ENCODE results near the gene FEV.
A peak's percentile ranks its signal among the peaks of the same experiment; 100 is the strongest.

The FEV gene

DNA sequence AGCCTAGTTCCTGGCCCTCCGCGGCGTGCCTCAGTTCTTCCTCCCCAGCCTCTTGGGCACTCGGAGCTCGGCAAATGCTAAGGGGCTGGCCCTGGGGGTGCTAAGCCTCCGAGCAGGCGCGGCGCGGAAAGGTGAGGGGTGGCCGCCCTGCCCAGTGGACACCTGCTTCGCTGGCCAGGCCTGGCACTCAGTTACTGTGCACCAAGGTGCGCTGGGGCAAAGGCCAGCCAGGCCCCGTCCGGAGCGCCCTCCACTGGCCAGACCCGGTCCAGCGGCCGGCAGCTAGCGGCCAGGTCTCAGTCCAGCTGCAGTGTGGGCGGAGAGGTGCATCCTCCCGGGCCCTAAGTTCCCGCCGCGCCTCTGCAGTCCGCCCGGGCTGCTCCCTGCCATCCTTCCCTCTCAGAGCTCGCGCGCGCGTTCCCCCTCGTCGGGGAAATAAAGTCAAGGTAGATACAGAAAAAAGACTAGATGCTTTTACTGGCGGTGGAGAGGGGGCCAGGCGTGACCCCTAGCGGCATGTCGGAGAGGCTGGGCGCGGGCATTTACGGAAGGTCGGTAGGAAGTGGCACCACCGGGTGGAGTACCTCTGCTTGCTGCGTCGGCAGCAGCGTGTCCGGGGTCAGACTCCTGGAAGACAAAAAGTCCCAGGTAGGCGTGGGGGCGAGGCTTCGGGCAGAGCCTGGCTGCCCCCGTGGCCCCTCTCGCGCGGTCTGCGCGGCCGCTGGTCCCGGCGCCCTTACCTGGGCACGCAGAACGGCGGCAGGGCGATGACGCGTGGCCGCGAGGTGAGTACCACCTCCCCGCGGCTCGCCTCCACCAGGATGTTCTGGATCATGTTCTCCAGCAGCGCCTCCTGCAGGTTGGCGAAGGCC lies 17.6 kb upstream of the FEV start:
- peak overlapping the region; percentile 99 for H3K9ac ChIP-seq
- peak overlapping the region; percentile 22 for H3K4me3 ChIP-seq (ENCODE audit: low read depth, low read length)
- H3K4me2 ChIP-seq (ENCODE audit: low read length) = peak overlapping the region; percentile 63
- peak overlapping the region; percentile 70 for H2AFZ ChIP-seq
- H3K79me2 ChIP-seq = no peaks in the 10 kb centered on the region
- H3K4me1 ChIP-seq = peaks cover 23% of the 10 kb centered on the region
- TF ChIP-seq, protein P1, sequence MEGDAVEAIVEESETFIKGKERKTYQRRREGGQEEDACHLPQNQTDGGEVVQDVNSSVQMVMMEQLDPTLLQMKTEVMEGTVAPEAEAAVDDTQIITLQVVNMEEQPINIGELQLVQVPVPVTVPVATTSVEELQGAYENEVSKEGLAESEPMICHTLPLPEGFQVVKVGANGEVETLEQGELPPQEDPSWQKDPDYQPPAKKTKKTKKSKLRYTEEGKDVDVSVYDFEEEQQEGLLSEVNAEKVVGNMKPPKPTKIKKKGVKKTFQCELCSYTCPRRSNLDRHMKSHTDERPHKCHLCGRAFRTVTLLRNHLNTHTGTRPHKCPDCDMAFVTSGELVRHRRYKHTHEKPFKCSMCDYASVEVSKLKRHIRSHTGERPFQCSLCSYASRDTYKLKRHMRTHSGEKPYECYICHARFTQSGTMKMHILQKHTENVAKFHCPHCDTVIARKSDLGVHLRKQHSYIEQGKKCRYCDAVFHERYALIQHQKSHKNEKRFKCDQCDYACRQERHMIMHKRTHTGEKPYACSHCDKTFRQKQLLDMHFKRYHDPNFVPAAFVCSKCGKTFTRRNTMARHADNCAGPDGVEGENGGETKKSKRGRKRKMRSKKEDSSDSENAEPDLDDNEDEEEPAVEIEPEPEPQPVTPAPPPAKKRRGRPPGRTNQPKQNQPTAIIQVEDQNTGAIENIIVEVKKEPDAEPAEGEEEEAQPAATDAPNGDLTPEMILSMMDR (IDR thresholded peaks at IDR 0.05) = peak; percentile 84
- peaks cover 4% of the 10 kb centered on the region for H3K27me3 ChIP-seq (ENCODE audit: control insufficient read depth, insufficient read depth, low read length)
- H3K9me3 ChIP-seq (ENCODE audit: control insufficient read depth, low read length) = no peaks in the 10 kb centered on the region
- no peaks in the 10 kb centered on the region for H3K36me3 ChIP-seq (ENCODE audit: control insufficient read depth, insufficient read depth, low read length)
- peak overlapping the region; percentile 100 for H3K27ac ChIP-seq

DNA sequence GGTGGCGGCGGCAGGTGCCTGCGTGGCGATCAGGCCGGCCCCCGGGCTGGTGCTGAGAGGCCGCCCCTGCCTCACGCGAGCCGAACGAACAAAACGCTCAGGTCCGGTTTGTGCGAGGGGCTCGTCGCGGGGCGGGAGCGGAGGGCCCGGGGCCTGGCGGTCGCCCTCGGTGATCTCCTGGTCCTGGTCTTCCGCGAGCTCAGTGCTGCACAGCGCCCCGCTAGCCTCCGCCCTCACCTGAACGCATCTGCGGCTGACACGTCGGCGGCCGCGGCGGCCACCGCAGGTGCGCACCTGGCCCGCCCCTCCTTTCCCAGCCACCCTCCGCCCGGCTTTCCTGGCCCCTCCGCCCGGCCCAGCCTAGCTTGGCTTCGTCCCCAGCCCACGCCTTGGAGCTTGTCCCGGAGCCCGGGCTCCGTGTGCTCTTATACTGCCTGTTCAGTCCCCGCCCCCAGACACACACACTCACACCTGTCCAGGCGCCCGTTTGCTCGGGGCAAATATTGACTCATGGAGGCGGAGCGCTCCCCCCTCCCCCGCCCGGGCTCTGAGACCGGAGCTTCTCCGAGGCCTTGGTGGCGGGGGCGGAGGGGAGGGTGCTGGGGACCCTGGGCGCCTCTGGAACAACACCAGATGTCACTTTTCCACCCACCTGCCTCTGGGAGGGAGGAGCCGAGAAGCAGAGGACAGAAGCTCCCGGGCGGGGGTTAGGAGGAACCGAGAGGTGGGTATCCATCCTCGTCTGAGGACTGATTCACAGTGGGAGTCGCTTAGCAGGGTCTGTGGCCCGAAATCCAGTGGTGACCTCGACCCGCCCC lies 16.8 kb upstream of the FEV start:
- peak overlapping the region; percentile 99 for H3K9ac ChIP-seq
- TF ChIP-seq, protein P1 (IDR thresholded peaks at IDR 0.05) = no peak
- no peaks in the 10 kb centered on the region for H3K36me3 ChIP-seq (ENCODE audit: control insufficient read depth, insufficient read depth, low read length)
- peaks cover 4% of the 10 kb centered on the region for H3K27me3 ChIP-seq (ENCODE audit: control insufficient read depth, insufficient read depth, low read length)
- peak overlapping the region; percentile 63 for H3K4me2 ChIP-seq (ENCODE audit: low read length)
- no peaks in the 10 kb centered on the region for H3K9me3 ChIP-seq (ENCODE audit: control insufficient read depth, low read length)
- H3K4me1 ChIP-seq = peaks cover 23% of the 10 kb centered on the region
- no peaks in the 10 kb centered on the region for H3K79me2 ChIP-seq
- H3K27ac ChIP-seq = peak overlapping the region; percentile 100
- peak overlapping the region; percentile 22 for H3K4me3 ChIP-seq (ENCODE audit: low read depth, low read length)
- peak overlapping the region; percentile 70 for H2AFZ ChIP-seq

DNA sequence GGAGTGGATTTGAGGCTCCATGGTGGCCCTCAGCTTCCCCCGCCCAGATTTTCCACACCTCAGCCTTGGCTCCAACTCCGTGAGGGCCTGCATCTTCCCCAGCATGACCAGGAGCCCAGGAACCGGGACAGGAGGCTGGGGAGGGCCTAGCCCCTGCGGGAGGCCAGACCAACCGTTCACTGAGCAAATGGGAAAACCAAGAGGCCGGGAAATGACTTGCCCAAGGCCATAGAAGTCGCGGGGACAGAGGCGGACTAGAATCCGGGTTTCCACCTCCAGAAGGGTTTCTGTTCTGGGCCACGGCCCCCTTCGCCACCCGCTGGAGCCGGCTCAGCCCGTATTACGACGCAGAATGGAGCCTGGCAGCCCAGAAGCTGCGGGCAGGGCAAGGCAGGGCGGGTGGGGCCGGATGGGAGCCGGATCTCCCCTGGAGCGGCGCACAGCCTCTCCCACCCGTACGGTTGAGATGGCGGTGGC lies 16.2 kb upstream of the FEV start:
- H3K9me3 ChIP-seq (ENCODE audit: control insufficient read depth, low read length) = no peaks in the 10 kb centered on the region
- peak overlapping the region; percentile 63 for H3K4me2 ChIP-seq (ENCODE audit: low read length)
- H3K9ac ChIP-seq = peak overlapping the region; percentile 99
- H2AFZ ChIP-seq = peak overlapping the region; percentile 70
- peaks cover 4% of the 10 kb centered on the region for H3K27me3 ChIP-seq (ENCODE audit: control insufficient read depth, insufficient read depth, low read length)
- TF ChIP-seq, protein P1 (IDR thresholded peaks at IDR 0.05) = no peak
- H3K4me1 ChIP-seq = peaks cover 23% of the 10 kb centered on the region
- no peak overlapping the region for H3K4me3 ChIP-seq (ENCODE audit: low read depth, low read length)
- peak overlapping the region; percentile 100 for H3K27ac ChIP-seq
- H3K79me2 ChIP-seq = no peaks in the 10 kb centered on the region
- no peaks in the 10 kb centered on the region for H3K36me3 ChIP-seq (ENCODE audit: control insufficient read depth, insufficient read depth, low read length)

DNA sequence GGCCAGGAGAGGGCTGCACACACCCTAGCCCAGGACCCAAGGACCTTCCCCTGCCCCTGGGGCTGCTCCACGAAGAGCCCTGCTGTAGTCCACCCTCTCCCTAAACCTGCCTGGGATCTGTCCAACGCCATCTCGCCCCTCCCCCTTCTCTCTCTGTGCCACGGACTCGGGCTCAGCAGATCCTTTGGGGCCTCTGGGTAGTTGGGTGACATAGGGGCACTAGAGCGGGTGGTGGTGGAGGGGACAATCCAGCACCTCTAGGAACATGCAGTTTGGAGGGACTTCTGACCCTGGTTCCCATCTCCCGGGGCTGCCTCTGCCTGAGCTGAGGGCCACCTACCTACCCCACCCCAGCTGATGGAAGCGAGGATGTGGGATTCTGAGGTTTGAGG lies 15.6 kb upstream of the FEV start:
- Histone ChIP-seq H3K27ac (peak overlapping the region; percentile 100), H3K27me3 (ENCODE audit: control insufficient read depth, insufficient read depth, low read length) (peaks cover 4% of the 10 kb centered on the region), H2AFZ (peak overlapping the region; percentile 70), H3K4me2 (ENCODE audit: low read length) (no peak overlapping the region), H3K9me3 (ENCODE audit: control insufficient read depth, low read length) (no peaks in the 10 kb centered on the region), H3K9ac (peak overlapping the region; percentile 99), H3K4me3 (ENCODE audit: low read depth, low read length) (no peak overlapping the region), H3K4me1 (peaks cover 28% of the 10 kb centered on the region), H3K79me2 (no peaks in the 10 kb centered on the region), H3K36me3 (ENCODE audit: control insufficient read depth, insufficient read depth, low read length) (no peaks in the 10 kb centered on the region)
- TF ChIP-seq, protein P1 (IDR thresholded peaks at IDR 0.05) = no peak
